B cell (primary cell): ENCODE results near the gene NRK. TPM values are rescaled to one million over a fixed set of nuclear protein-coding genes. Genes with fewer than 3 reads are reported as not detected.

Experiments
- ATAC-seq: fragments of 200-7000 bp; cut with Tn5 transposase; one replicate; pipeline ENCODE4 v1.10.0; 2021; ENCODE audit warnings: low read depth, mild to moderate bottlenecking, moderate number of reproducible peaks, moderate library complexity
- CTCF ChIA-PET: fragments of 350-600 bp; sonication (Branson Sonifier 250); formaldehyde crosslinking; loops from one replicate; lab custom pipeline; 2021; ENCODE audit warnings: antibody characterized with exemption, inconsistent platforms; lab: Charles Lee
- POLR2A ChIA-PET: fragments of 350-600 bp; sonication (Branson Sonifier 250); formaldehyde crosslinking; loops from one replicate; lab custom pipeline; 2021; ENCODE audit warnings: antibody characterized with exemption; lab: Charles Lee
- DNase-seq: peaks from one replicate; pipeline ENCODE4 v3.0.0; 2013
- H2AFZ ChIP-seq: 2 replicates; pipeline ENCODE4 v1.6.1; 2012; ENCODE audit warnings: mild to moderate bottlenecking, low read depth, low read length; ENCODE audit not compliant: insufficient read depth, poor library complexity, severe bottlenecking
- H3K27ac ChIP-seq, 2 donors: 1 replicate in 1 of 2; 2 replicates in 1 of 2; pipeline ENCODE4 v1.5.1; 2012 to 2013; ENCODE audit warnings: low read length in 2 of 2, mild to moderate bottlenecking in 2 of 2, moderate library complexity in 1 of 2
- H3K27me3 ChIP-seq, 4 experiments: fragments of 200-600 bp in 1 of 4; sonication (generic) in 1 of 4; replicated peaks in 1 of 4; 1 replicate in 2 of 4; 2 replicates in 2 of 4; pipeline versions ENCODE4 v1.6.1 to v1.7.0; 2013 to 2016; ENCODE audit warnings: low read length in 3 of 4, mild to moderate bottlenecking in 2 of 4, mixed read lengths in 1 of 4, moderate library complexity in 1 of 4; ENCODE audit not compliant: insufficient read depth in 4 of 4, control insufficient read depth in 3 of 4; ENCODE audit errors: control extremely low read depth in 1 of 4
- H3K36me3 ChIP-seq, 2 experiments: replicated peaks in 1 of 2; 1 replicate in 1 of 2; 2 replicates in 1 of 2; pipeline versions ENCODE4 v1.6.1 to v1.7.1; 2013; ENCODE audit warnings: low read length in 1 of 2; ENCODE audit not compliant: insufficient read depth in 2 of 2, control insufficient read depth in 1 of 2; ENCODE audit errors: control extremely low read depth in 1 of 2, extremely low read depth in 1 of 2
- H3K4me1 ChIP-seq, 2 donors: fragments of 200-600 bp in 1 of 2; sonication (generic) in 1 of 2; 1 replicate in 1 of 2; 2 replicates in 1 of 2; pipeline versions ENCODE4 v1.5.1 to v1.6.1; 2013 to 2017; ENCODE audit warnings: low read length in 2 of 2; ENCODE audit not compliant: control insufficient read depth in 2 of 2, insufficient read depth in 2 of 2
- H3K4me2 ChIP-seq: replicated peaks from 2 replicates; pipeline ENCODE3; 2012; ENCODE audit warnings: mild to moderate bottlenecking, low read depth, low read length; ENCODE audit not compliant: poor library complexity, severe bottlenecking
- H3K4me3 ChIP-seq, 5 experiments: fragments of 200-600 bp in 1 of 5; sonication (generic) in 1 of 5; 1 replicate in 3 of 5; 2 replicates in 2 of 5; pipeline versions ENCODE4 v1.5.1 to v1.7.0; 2011 to 2016; ENCODE audit warnings: low read length in 4 of 5, mild to moderate bottlenecking in 4 of 5, low read depth in 2 of 5, control low read depth in 1 of 5, moderate library complexity in 1 of 5; ENCODE audit not compliant: insufficient read depth in 1 of 5; ENCODE audit errors: control extremely low read depth in 1 of 5, extremely low read depth in 1 of 5
- H3K79me2 ChIP-seq: fragments of 200-600 bp; sonication (generic); one replicate; pipeline ENCODE4 v1.6.0; 2016; ENCODE audit warnings: low read length; ENCODE audit not compliant: control insufficient read depth, insufficient read depth
- H3K9ac ChIP-seq: fragments of 200-600 bp; sonication (generic); 2 replicates; pipeline ENCODE4 v1.6.1; 2017; ENCODE audit warnings: mild to moderate bottlenecking, low read length, moderate library complexity
- H3K9me3 ChIP-seq, 3 donors: one replicate each; pipeline versions ENCODE4 v1.6.1 to v1.7.1; 2013; ENCODE audit warnings: low read length in 2 of 3; ENCODE audit not compliant: control insufficient read depth in 2 of 3, insufficient read depth in 1 of 3; ENCODE audit errors: control extremely low read depth in 1 of 3
- H4K20me1 ChIP-seq: 2 replicates; pipeline ENCODE4 v1.6.0; 2012; ENCODE audit warnings: mild to moderate bottlenecking, low read length; ENCODE audit not compliant: insufficient read depth, control insufficient read depth, poor library complexity, severe bottlenecking
- H3K27ac Mint-ChIP-seq: one replicate; pipeline ENCODE4 v1.8.0; 2021; ENCODE audit warnings: mixed read lengths
- H3K27me3 Mint-ChIP-seq: one replicate; pipeline ENCODE4 v1.8.0; 2021; ENCODE audit warnings: mixed read lengths
- H3K4me1 Mint-ChIP-seq: one replicate; pipeline ENCODE4 v1.8.0; 2021; ENCODE audit warnings: mixed read lengths
- H3K4me3 Mint-ChIP-seq: one replicate; pipeline ENCODE4 v1.8.0; 2021; ENCODE audit warnings: mixed read lengths
- H3K9me3 Mint-ChIP-seq: one replicate; pipeline ENCODE4 v1.8.0; 2022; ENCODE audit warnings: mixed read lengths; ENCODE audit not compliant: insufficient read depth
- CTCF ChIP-seq: fragments of 200-600 bp; IDR thresholded peaks from one replicate; pipeline ENCODE4 v1.8.0; 2022; ENCODE audit warnings: antibody characterized with exemption, mild to moderate bottlenecking
- EZH2 ChIP-seq: IDR thresholded peaks from 2 replicates; pipeline ENCODE4 v1.6.1; 2012; ENCODE audit warnings: borderline replicate concordance, low read depth, mild to moderate bottlenecking, moderate library complexity, low read length; ENCODE audit not compliant: insufficient read depth, poor library complexity, severe bottlenecking
- WGBS: methylation state at CpG from one replicate; pipeline ENCODE4 v1.1.5; 2013; ENCODE audit warnings: missing lambda C conversion rate; ENCODE audit not compliant: insufficient coverage; 5-methylcytosine and 5-hydroxymethylcytosine counted together
- intact Hi-C: fragments of 100-400 bp; cut with micrococcal nuclease; formaldehyde crosslinking; loops from one replicate; pipeline ENCODE4 v1.10.0; 2022
- polyA plus RNA-seq: library from polyadenylated mRNA; depleted of rRNA; stranded (reverse); fragments of >200 nt; gene quantifications from 2 replicates; pipeline ENCODE4 v1.2.3, GENCODE V29; 2012
- total RNA-seq, 2 donors: library from RNA; stranded (reverse); fragments of 120-200 nt in 1 of 2; gene quantifications; 1 replicate in 1 of 2; 2 replicates in 1 of 2; pipeline versions ENCODE4 v1.2.3 to v1.2.4, GENCODE V29; 2013 to 2022

Gene NRK
- total and polyA plus RNA-seq, 2 donors (not counting 1 experiment from before 2014, with no cell fraction given), result not detected

- Mint-ChIP-seq H3K27me3 (no peaks in the 10 kb centered on the region), H3K4me1 (no peaks in the 10 kb centered on the region), H3K9me3 (peaks cover 2% of the 10 kb centered on the region), H3K27ac (no peak overlapping the region), H3K4me3 (no peak overlapping the region)
- H3K27me3 ChIP-seq, result no peaks in the 10 kb centered on the region
- ChIA-PET POLR2A (no interaction called here), CTCF (no interaction called here)
- H3K4me2 ChIP-seq, result no peak overlapping the region
- no peak for ATAC-seq
- H4K20me1 ChIP-seq, result no peaks in the 10 kb centered on the region
- no peaks in the 10 kb centered on the region for H3K9me3 ChIP-seq
- H2AFZ ChIP-seq, result no peak overlapping the region
- TF ChIP-seq CTCF, result no peak
- no peak for TF ChIP-seq EZH2
- no peak overlapping the region for H3K27ac ChIP-seq
- H3K9ac ChIP-seq, result no peak overlapping the region
- H3K4me3 ChIP-seq, result no peak overlapping the region
- intact Hi-C loops, result no loop called here
- H3K79me2 ChIP-seq, result no peaks in the 10 kb centered on the region
- H3K36me3 ChIP-seq, result no peaks in the 10 kb centered on the region
- DNase-seq, result no peak
- WGBS, result no CpG with 5 or more reads among the region's 5 CpGs
- H3K4me1 ChIP-seq, result no peaks in the 10 kb centered on the region
Observed at GRCh38 chrX:105969487-105969886, 147.1 kb downstream of the NRK start.

- POLR2A ChIA-PET, result no interaction called here
- ATAC-seq (no peak), DNase-seq (no peak)
- Histone ChIP-seq H3K36me3 (no peaks in the 10 kb centered on the region), H3K27ac (no peak overlapping the region), H4K20me1 (no peaks in the 10 kb centered on the region), H3K79me2 (no peaks in the 10 kb centered on the region), H3K4me2 (no peak overlapping the region), H3K4me3 (no peak overlapping the region), H3K9ac (no peak overlapping the region), H3K4me1 (no peaks in the 10 kb centered on the region), H2AFZ (no peak overlapping the region), H3K27me3 (no peaks in the 10 kb centered on the region), H3K9me3 (no peaks in the 10 kb centered on the region)
- Mint-ChIP-seq H3K9me3 (peaks cover 2% of the 10 kb centered on the region), H3K27me3 (no peaks in the 10 kb centered on the region), H3K27ac (no peak overlapping the region), H3K4me1 (no peaks in the 10 kb centered on the region), H3K4me3 (no peak overlapping the region)
- intact Hi-C loops, result no loop called here
- CTCF ChIA-PET, result no interaction called here
- WGBS, result 83% methylated on average over 1 of the region's 3 CpGs
- TF ChIP-seq EZH2 (no peak), CTCF (no peak)
Observed at GRCh38 chrX:105972690-105973386, 150.5 kb downstream of the NRK start.
